Neural cell (in vitro differentiated cells): Measurements from ENCODE around the gene KRT15. TPM values are rescaled to one million over a fixed set of nuclear protein-coding genes. Genes with fewer than 3 reads are reported as not detected.

Experiments
- H2AFZ ChIP-seq: fragments of 200-600, 300-800 bp; sonication (generic), shearing (Covaris generic); 2 replicates; pipeline ENCODE4 v1.6.0; 2014; ENCODE audit warnings: low read depth, mild to moderate bottlenecking, antibody characterized with exemption, low read length, moderate library complexity
- H3F3A ChIP-seq: fragments of 200-600 bp; shearing (Covaris generic); 2 replicates; pipeline ENCODE4 v1.6.1; 2016; ENCODE audit warnings: mild to moderate bottlenecking, moderate library complexity, mixed read lengths, antibody characterized with exemption, low read length; ENCODE audit not compliant: insufficient read depth, poor library complexity, severe bottlenecking
- H3K27ac ChIP-seq: fragments of 200-600, 300-800 bp; sonication (generic), shearing (Covaris generic); 2 replicates; pipeline ENCODE4 v1.5.1; 2014; ENCODE audit warnings: mild to moderate bottlenecking, low read length, moderate library complexity
- H3K27me3 ChIP-seq: fragments of 300-800, 200-600 bp; sonication (generic), shearing (Covaris generic); 2 replicates; pipeline ENCODE4 v1.6.0; 2014; ENCODE audit warnings: mild to moderate bottlenecking, low read depth, low read length, moderate library complexity; ENCODE audit not compliant: insufficient read depth
- H3K36me3 ChIP-seq: fragments of 300-800, 200-600 bp; sonication (generic), shearing (Covaris generic); 2 replicates; pipeline ENCODE4 v1.5.1; 2014; ENCODE audit warnings: mild to moderate bottlenecking, antibody characterized with exemption, low read length, moderate library complexity; ENCODE audit not compliant: insufficient read depth
- H3K4me2 ChIP-seq: fragments of 300-800, 200-600 bp; sonication (generic), shearing (Covaris generic); 2 replicates; pipeline ENCODE4 v1.6.0; 2014; ENCODE audit warnings: mild to moderate bottlenecking, low read length
- H3K4me3 ChIP-seq: fragments of 300-800, 200-600 bp; sonication (generic), shearing (Covaris generic); 2 replicates; pipeline ENCODE4 v1.5.1; 2014; ENCODE audit warnings: mild to moderate bottlenecking, low read length, moderate library complexity
- H3K79me2 ChIP-seq: fragments of 200-600 bp; shearing (Covaris generic); replicated peaks from 2 replicates; pipeline ENCODE4 v1.6.0; 2014; ENCODE audit warnings: mild to moderate bottlenecking, low read length, moderate library complexity; ENCODE audit not compliant: insufficient read depth
- H3K9ac ChIP-seq: fragments of 300-800, 200-600 bp; sonication (generic), shearing (Covaris generic); 2 replicates; pipeline ENCODE4 v1.6.1; 2016; ENCODE audit warnings: mild to moderate bottlenecking, low read length, mixed read lengths
- H3K9me2 ChIP-seq: fragments of 200-600 bp; shearing (Covaris generic); 2 replicates; pipeline ENCODE4 v1.6.1; 2016; ENCODE audit warnings: mild to moderate bottlenecking, low read length, mixed read lengths; ENCODE audit not compliant: insufficient read depth
- H3K9me3 ChIP-seq: fragments of 200-600, 300-800 bp; sonication (generic), shearing (Covaris generic); 2 replicates; pipeline ENCODE4 v1.6.1; 2016; ENCODE audit warnings: mild to moderate bottlenecking, mixed run types, low read length, moderate library complexity, mixed read lengths
- H4K20me1 ChIP-seq: fragments of 200-600 bp; shearing (Covaris generic); 2 replicates; pipeline ENCODE4 v1.6.1; 2016; ENCODE audit warnings: mild to moderate bottlenecking, mixed run types; ENCODE audit not compliant: insufficient read depth
- CTCF ChIP-seq: fragments of 450-650 bp; IDR thresholded peaks from 2 replicates; pipeline ENCODE4 v1.5.1; 2014; ENCODE audit warnings: antibody characterized with exemption, mild to moderate bottlenecking, moderate library complexity; ENCODE audit not compliant: poor library complexity, severe bottlenecking
- EP300 ChIP-seq: fragments of 450-650 bp; conservative IDR thresholded peaks from 2 replicates; pipeline ENCODE4 v1.6.1; 2014; ENCODE audit warnings: antibody characterized with exemption, mild to moderate bottlenecking, moderate library complexity; ENCODE audit not compliant: poor library complexity, severe bottlenecking
- EZH2 ChIP-seq: fragments of 200-600, 300-800 bp; shearing (Covaris generic), sonication (generic); IDR thresholded peaks from 2 replicates; pipeline ENCODE4 v1.6.1; 2014; ENCODE audit warnings: antibody characterized with exemption, low read length, borderline replicate concordance, mild to moderate bottlenecking; ENCODE audit not compliant: insufficient read depth, poor library complexity, severe bottlenecking
- MXI1 ChIP-seq: fragments of 450-650 bp; conservative IDR thresholded peaks from 2 replicates; pipeline ENCODE4 v1.6.1; 2014; ENCODE audit warnings: antibody characterized with exemption, mild to moderate bottlenecking; ENCODE audit not compliant: poor library complexity, severe bottlenecking
- POLR2AphosphoS5 ChIP-seq: IDR thresholded peaks from 2 replicates; pipeline ENCODE4 v1.6.1; 2012
- RAD21 ChIP-seq: fragments of 450-650 bp; conservative IDR thresholded peaks from 2 replicates; pipeline ENCODE4 v1.6.1; 2014; ENCODE audit warnings: antibody characterized with exemption, mild to moderate bottlenecking, moderate library complexity
- REST ChIP-seq: IDR thresholded peaks from 2 replicates; pipeline ENCODE4 v1.6.1; 2012; ENCODE audit warnings: borderline replicate concordance
- SMC3 ChIP-seq: fragments of 450-650 bp; conservative IDR thresholded peaks from 2 replicates; pipeline ENCODE4 v1.6.1; 2014; ENCODE audit warnings: antibody characterized with exemption, mild to moderate bottlenecking, moderate library complexity; ENCODE audit not compliant: poor library complexity
- TAF1 ChIP-seq: IDR thresholded peaks from 2 replicates; pipeline ENCODE4 v1.6.1; 2012; ENCODE audit warnings: low read depth
- polyA plus RNA-seq: library from polyadenylated mRNA; depleted of rRNA; stranded (reverse); fragments of >200 nt; gene quantifications from 2 replicates; pipeline ENCODE4 v1.2.3, GENCODE V29; 2014

The KRT15 gene
- polyA plus RNA-seq, 1 donor from 2014 or later = 0.09 TPM

GRCh38 chr17:41492351-41492750 is 26.3 kb downstream of the KRT15 start:
- no peaks in the 10 kb centered on the region for H3K79me2 ChIP-seq
- H3K4me2 ChIP-seq = no peak overlapping the region
- H3K36me3 ChIP-seq = no peaks in the 10 kb centered on the region
- no peak overlapping the region for H3K27ac ChIP-seq
- no peak overlapping the region for H2AFZ ChIP-seq
- no peaks in the 10 kb centered on the region for H3K9me2 ChIP-seq
- H3K9me3 ChIP-seq = no peaks in the 10 kb centered on the region
- no peak overlapping the region for H3K4me3 ChIP-seq
- no peaks in the 10 kb centered on the region for H3K27me3 ChIP-seq
- H4K20me1 ChIP-seq = no peaks in the 10 kb centered on the region
- no peaks in the 10 kb centered on the region for H3F3A ChIP-seq
- H3K9ac ChIP-seq = no peak overlapping the region
- TF ChIP-seq EZH2 (no peak), TAF1 (no peak), CTCF (no peak), REST (no peak), EP300 (no peak), POLR2AphosphoS5 (no peak), RAD21 (no peak), SMC3 (no peak), MXI1 (no peak)

GRCh38 chr17:41491476-41491875 is 27.2 kb downstream of the KRT15 start:
- Histone ChIP-seq H4K20me1 (no peaks in the 10 kb centered on the region), H3K27me3 (no peaks in the 10 kb centered on the region), H3K79me2 (no peaks in the 10 kb centered on the region), H3K9me2 (no peaks in the 10 kb centered on the region), H3K4me2 (no peak overlapping the region), H3K9ac (no peak overlapping the region), H3K4me3 (no peak overlapping the region), H3K36me3 (no peaks in the 10 kb centered on the region), H2AFZ (no peak overlapping the region), H3F3A (no peaks in the 10 kb centered on the region), H3K9me3 (no peaks in the 10 kb centered on the region), H3K27ac (no peak overlapping the region)
- TF ChIP-seq RAD21 (no peak), TAF1 (no peak)
